ENCODE results near the gene NOM1. TPM values are rescaled to one million over a fixed set of nuclear protein-coding genes. Genes with fewer than 3 reads are reported as not detected.

NOM1 gene
- total RNA-seq, 1 experiment from 2014 or later, result 15.1 TPM

GRCh38 chr7:156975620-156976019 lies 26.1 kb downstream of the NOM1 start:
- no peak for DNase-seq (ENCODE audit: extremely low read depth, low read depth)

- no peak for DNase-seq (ENCODE audit: extremely low read depth, low read depth)
Observed at GRCh38 chr7:156979007-156979606, 29.6 kb downstream of the NOM1 start.

GRCh38 chr7:156979711-156980110 lies 30.2 kb downstream of the NOM1 start:
- no peak for DNase-seq (ENCODE audit: extremely low read depth, low read depth)

GRCh38 chr7:156984174-156984891 lies 34.8 kb downstream of the NOM1 start:
- no peak for DNase-seq (ENCODE audit: extremely low read depth, low read depth)

GRCh38 chr7:156985101-156985992 lies 35.8 kb downstream of the NOM1 start:
- no peak for DNase-seq (ENCODE audit: extremely low read depth, low read depth)

GRCh38 chr7:156986378-156986777 lies 36.9 kb downstream of the NOM1 start:
- no peak for DNase-seq (ENCODE audit: extremely low read depth, low read depth)

- no peak for DNase-seq (ENCODE audit: extremely low read depth, low read depth)
Observed at GRCh38 chr7:156988343-156989185, 39.1 kb downstream of the NOM1 start.

- no peak for DNase-seq (ENCODE audit: extremely low read depth, low read depth)
Observed at GRCh38 chr7:156989766-156990535, 40.4 kb downstream of the NOM1 start.

- DNase-seq (ENCODE audit: extremely low read depth, low read depth), result no peak
Observed at GRCh38 chr7:156993021-156993924, 43.8 kb downstream of the NOM1 start.

GRCh38 chr7:156993925-156994235 lies 44.4 kb downstream of the NOM1 start:
- DNase-seq (ENCODE audit: extremely low read depth, low read depth), result no peak

GRCh38 chr7:156994417-156994816 lies 44.9 kb downstream of the NOM1 start:
- no peak for DNase-seq (ENCODE audit: extremely low read depth, low read depth)

- no peak for DNase-seq (ENCODE audit: extremely low read depth, low read depth)
Observed at GRCh38 chr7:156998988-156999957, 49.8 kb downstream of the NOM1 start.

- no peak for DNase-seq (ENCODE audit: extremely low read depth, low read depth)
Observed at GRCh38 chr7:156999958-157000726, 50.6 kb downstream of the NOM1 start.

GRCh38 chr7:157000741-157001653 lies 51.5 kb downstream of the NOM1 start:
- no peak for DNase-seq (ENCODE audit: extremely low read depth, low read depth)

GRCh38 chr7:157001920-157002818 lies 52.7 kb downstream of the NOM1 start:
- no peak for DNase-seq (ENCODE audit: extremely low read depth, low read depth)

All from NCI-H460 (cell line).